GM12892 (cell line): ENCODE results near the gene ZEB2.

Experiments used
- POLR2A ChIP-seq: IDR thresholded peaks from 2 replicates; pipeline ENCODE4 v1.6.1; 2011; ENCODE audit warnings: low read depth, low read length, control low read depth
- TAF1 ChIP-seq: IDR thresholded peaks from 2 replicates; pipeline ENCODE4 v1.6.1; 2011; ENCODE audit warnings: low read depth, mild to moderate bottlenecking, control low read depth, low read length, borderline replicate concordance

- no peak for TF ChIP-seq POLR2A
- TF ChIP-seq TAF1: no peak
Measured at GRCh38 chr2:144374163-144374661, 145.7 kb downstream of the ZEB2 start.
